ENCODE data around the gene DPP7. TPM values are rescaled to one million over a fixed set of nuclear protein-coding genes. Genes with fewer than 3 reads are reported as not detected.

Gene DPP7
- total and polyA plus RNA-seq, 2 experiments from 2014 or later, result 19.7 to 26.8 TPM

DNA sequence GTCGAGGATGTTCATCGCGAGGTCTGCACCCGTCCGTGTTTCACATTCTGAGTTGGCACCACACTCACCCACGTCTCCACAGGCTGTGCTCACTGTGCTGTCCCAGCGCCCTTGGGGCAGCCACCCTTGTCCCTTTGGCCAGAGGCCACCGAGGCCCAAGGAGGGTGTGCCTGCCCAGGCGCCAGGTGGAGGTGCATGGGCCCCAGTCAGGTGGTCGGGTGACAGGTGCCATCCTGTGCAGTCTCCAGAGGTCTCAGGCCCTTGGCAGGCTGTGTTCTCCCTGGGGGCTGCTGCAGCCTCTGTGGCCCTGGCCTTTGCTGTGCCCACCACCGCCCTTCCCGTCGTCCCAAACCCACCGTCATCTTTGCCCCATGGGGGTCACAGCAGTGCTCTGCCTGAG is 15.3 kb downstream of the DPP7 start:
- no peaks in the 10 kb centered on the region; the same call in 2 of the 3 replicates for H3K4me1 Mint-ChIP-seq
- Histone ChIP-seq H4K20me1 (replicated peaks; ENCODE audit: insufficient read depth) (no peaks in the 10 kb centered on the region), H3K4me1 (ENCODE audit: insufficient read depth) (no peaks in the 10 kb centered on the region), H3K36me3 (ENCODE audit: insufficient read depth) (peaks cover 8% of the 10 kb centered on the region), H3K79me2 (replicated peaks; ENCODE audit: insufficient read depth) (no peaks in the 10 kb centered on the region), H3K4me3 (no peak overlapping the region), H3F3A (replicated peaks; ENCODE audit: low read depth) (peaks cover 11% of the 10 kb centered on the region; the same call in 1 of the 2 replicates), H3K4me2 (no peak overlapping the region), H2AFZ (no peak overlapping the region), H3K9me2 (ENCODE audit: insufficient read depth) (no peaks in the 10 kb centered on the region), H3K27ac (ENCODE audit: low read depth) (no peak overlapping the region), H3K27me3 (ENCODE audit: insufficient read depth) (no peaks in the 10 kb centered on the region)
- peaks cover 2% of the 10 kb centered on the region; the same call in 1 of the 3 replicates for H3K9me3 Mint-ChIP-seq
- TF ChIP-seq, protein P1, sequence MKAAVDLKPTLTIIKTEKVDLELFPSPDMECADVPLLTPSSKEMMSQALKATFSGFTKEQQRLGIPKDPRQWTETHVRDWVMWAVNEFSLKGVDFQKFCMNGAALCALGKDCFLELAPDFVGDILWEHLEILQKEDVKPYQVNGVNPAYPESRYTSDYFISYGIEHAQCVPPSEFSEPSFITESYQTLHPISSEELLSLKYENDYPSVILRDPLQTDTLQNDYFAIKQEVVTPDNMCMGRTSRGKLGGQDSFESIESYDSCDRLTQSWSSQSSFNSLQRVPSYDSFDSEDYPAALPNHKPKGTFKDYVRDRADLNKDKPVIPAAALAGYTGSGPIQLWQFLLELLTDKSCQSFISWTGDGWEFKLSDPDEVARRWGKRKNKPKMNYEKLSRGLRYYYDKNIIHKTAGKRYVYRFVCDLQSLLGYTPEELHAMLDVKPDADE (IDR thresholded peaks at IDR 0.05), result no peak
- TF ChIP-seq ZNF114 (CRISPR knock-in tag; IDR thresholded peaks at IDR 0.05), result no peak
- TF ChIP-seq EZH2phosphoT487 (IDR thresholded peaks at IDR 0.05; ENCODE audit: unreplicated experiment), result no peak
- no peak for TF ChIP-seq JUNB (IDR thresholded peaks at IDR 0.05; ENCODE audit: unreplicated experiment)
- TF ChIP-seq, protein P2, sequence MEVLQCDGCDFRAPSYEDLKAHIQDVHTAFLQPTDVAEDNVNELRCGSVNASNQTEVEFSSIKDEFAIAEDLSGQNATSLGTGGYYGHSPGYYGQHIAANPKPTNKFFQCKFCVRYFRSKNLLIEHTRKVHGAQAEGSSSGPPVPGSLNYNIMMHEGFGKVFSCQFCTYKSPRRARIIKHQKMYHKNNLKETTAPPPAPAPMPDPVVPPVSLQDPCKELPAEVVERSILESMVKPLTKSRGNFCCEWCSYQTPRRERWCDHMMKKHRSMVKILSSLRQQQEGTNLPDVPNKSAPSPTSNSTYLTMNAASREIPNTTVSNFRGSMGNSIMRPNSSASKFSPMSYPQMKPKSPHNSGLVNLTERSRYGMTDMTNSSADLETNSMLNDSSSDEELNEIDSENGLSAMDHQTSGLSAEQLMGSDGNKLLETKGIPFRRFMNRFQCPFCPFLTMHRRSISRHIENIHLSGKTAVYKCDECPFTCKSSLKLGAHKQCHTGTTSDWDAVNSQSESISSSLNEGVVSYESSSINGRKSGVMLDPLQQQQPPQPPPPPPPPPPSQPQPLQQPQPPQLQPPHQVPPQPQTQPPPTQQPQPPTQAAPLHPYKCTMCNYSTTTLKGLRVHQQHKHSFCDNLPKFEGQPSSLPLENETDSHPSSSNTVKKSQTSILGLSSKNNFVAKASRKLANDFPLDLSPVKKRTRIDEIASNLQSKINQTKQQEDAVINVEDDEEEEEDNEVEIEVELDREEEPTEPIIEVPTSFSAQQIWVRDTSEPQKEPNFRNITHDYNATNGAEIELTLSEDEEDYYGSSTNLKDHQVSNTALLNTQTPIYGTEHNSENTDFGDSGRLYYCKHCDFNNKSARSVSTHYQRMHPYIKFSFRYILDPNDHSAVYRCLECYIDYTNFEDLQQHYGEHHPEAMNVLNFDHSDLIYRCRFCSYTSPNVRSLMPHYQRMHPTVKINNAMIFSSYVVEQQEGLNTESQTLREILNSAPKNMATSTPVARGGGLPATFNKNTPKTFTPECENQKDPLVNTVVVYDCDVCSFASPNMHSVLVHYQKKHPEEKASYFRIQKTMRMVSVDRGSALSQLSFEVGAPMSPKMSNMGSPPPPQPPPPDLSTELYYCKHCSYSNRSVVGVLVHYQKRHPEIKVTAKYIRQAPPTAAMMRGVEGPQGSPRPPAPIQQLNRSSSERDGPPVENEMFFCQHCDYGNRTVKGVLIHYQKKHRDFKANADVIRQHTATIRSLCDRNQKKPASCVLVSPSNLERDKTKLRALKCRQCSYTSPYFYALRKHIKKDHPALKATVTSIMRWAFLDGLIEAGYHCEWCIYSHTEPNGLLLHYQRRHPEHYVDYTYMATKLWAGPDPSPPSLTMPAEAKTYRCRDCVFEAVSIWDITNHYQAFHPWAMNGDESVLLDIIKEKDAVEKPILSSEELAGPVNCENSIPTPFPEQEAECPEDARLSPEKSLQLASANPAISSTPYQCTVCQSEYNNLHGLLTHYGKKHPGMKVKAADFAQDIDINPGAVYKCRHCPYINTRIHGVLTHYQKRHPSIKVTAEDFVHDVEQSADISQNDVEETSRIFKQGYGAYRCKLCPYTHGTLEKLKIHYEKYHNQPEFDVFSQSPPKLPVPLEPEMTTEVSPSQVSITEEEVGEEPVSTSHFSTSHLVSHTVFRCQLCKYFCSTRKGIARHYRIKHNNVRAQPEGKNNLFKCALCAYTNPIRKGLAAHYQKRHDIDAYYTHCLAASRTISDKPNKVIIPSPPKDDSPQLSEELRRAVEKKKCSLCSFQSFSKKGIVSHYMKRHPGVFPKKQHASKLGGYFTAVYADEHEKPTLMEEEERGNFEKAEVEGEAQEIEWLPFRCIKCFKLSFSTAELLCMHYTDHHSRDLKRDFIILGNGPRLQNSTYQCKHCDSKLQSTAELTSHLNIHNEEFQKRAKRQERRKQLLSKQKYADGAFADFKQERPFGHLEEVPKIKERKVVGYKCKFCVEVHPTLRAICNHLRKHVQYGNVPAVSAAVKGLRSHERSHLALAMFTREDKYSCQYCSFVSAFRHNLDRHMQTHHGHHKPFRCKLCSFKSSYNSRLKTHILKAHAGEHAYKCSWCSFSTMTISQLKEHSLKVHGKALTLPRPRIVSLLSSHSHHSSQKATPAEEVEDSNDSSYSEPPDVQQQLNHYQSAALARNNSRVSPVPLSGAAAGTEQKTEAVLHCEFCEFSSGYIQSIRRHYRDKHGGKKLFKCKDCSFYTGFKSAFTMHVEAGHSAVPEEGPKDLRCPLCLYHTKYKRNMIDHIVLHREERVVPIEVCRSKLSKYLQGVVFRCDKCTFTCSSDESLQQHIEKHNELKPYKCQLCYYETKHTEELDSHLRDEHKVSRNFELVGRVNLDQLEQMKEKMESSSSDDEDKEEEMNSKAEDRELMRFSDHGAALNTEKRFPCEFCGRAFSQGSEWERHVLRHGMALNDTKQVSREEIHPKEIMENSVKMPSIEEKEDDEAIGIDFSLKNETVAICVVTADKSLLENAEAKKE (CRISPR knock-in tag; IDR thresholded peaks at IDR 0.05), result no peak
- TF ChIP-seq, protein P3, sequence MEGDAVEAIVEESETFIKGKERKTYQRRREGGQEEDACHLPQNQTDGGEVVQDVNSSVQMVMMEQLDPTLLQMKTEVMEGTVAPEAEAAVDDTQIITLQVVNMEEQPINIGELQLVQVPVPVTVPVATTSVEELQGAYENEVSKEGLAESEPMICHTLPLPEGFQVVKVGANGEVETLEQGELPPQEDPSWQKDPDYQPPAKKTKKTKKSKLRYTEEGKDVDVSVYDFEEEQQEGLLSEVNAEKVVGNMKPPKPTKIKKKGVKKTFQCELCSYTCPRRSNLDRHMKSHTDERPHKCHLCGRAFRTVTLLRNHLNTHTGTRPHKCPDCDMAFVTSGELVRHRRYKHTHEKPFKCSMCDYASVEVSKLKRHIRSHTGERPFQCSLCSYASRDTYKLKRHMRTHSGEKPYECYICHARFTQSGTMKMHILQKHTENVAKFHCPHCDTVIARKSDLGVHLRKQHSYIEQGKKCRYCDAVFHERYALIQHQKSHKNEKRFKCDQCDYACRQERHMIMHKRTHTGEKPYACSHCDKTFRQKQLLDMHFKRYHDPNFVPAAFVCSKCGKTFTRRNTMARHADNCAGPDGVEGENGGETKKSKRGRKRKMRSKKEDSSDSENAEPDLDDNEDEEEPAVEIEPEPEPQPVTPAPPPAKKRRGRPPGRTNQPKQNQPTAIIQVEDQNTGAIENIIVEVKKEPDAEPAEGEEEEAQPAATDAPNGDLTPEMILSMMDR (conservative IDR thresholded peaks at IDR 0.05; ENCODE audit: low read depth in 2 of 2), result no peak
- H3K4me3 Mint-ChIP-seq, result no peak overlapping the region
- peaks cover 18% of the 10 kb centered on the region for H3K36me3 Mint-ChIP-seq (ENCODE audit: low read depth)
- peaks cover 2% of the 10 kb centered on the region for H3K27me3 Mint-ChIP-seq (ENCODE audit: insufficient read depth, low read depth, poor library complexity)
- no peak for DNase-seq (ENCODE audit: low spot score)
- H3K27ac Mint-ChIP-seq, result no peak overlapping the region
- no peak for ATAC-seq
